ENCODE data around the gene EGLN1.

The EGLN1 gene

DNA sequence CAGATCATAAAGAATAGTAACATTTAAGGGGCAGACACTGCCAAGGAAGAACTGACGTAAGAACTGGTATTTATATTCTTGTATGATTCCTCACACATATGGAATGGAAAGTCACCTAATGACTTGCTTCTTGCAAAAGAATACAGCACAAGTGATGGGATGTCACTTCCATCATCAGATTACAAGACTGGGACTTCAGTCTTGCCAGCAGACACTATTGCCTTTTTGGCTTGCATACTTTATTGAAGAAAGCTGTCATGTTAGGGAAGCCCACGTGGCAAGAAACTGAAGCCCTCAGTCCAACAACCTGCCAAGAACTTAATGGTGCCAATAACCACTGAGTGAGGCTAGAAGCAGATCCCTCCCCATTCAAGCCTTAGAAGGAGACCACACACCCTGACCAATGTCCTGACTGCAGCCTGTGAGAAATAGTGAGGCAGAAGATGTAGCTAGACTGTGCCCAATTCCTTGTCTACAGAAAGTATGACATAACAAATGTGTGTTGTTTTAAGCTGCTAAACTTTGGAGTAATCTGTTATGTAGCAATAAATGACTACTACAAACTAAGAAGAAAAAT lies 12.0 kb downstream of the EGLN1 start:
- no peaks in the 10 kb centered on the region for H3K4me1 ChIP-seq (ENCODE audit: insufficient read depth, low read length)
- H3K9ac ChIP-seq (ENCODE audit: low read depth, low read length) = no peak overlapping the region
- H3K27me3 ChIP-seq (ENCODE audit: insufficient read depth, low read length) = no peaks in the 10 kb centered on the region
- H3K4me3 ChIP-seq (ENCODE audit: low read length) = no peak overlapping the region
- H3K9me3 ChIP-seq (ENCODE audit: insufficient read depth, low read depth, low read length) = no peaks in the 10 kb centered on the region
- H3K36me3 ChIP-seq (ENCODE audit: insufficient read depth, low read depth, low read length) = no peaks in the 10 kb centered on the region
- H3K27ac ChIP-seq (ENCODE audit: low read length) = no peak overlapping the region

DNA sequence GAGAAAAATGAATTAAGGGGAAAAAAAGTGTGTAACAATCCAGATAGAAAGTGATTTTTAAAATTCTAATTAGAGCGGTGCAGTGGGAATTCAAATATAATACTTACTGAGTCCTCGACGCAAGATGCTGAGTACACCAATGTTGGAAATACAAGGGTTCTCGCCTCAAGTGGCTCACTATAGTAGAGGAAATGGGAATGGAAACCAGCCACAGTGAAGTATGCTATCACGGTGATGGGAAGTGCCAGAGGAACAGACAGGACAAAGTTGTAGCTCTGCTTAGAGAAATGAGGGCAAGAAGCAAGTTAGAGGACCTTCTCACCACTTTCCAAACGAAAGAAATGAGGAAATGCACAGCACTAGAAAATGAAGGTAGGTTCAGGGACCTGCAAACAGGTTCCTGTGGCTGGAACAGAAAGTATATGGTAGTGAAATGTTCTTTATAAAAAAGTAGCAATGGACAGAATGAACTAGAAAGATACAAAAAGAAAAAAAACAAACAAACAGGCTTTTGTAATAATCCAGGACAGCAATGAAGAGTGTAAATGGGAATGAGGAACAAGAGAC lies 13.5 kb downstream of the EGLN1 start:
- no peaks in the 10 kb centered on the region for H3K4me1 ChIP-seq (ENCODE audit: insufficient read depth, low read length)
- H3K4me3 ChIP-seq (ENCODE audit: low read length) = no peak overlapping the region
- H3K27ac ChIP-seq (ENCODE audit: low read length) = no peak overlapping the region
- no peak overlapping the region for H3K9ac ChIP-seq (ENCODE audit: low read depth, low read length)
- no peaks in the 10 kb centered on the region for H3K27me3 ChIP-seq (ENCODE audit: insufficient read depth, low read length)
- H3K36me3 ChIP-seq (ENCODE audit: insufficient read depth, low read depth, low read length) = no peaks in the 10 kb centered on the region
- no peaks in the 10 kb centered on the region for H3K9me3 ChIP-seq (ENCODE audit: insufficient read depth, low read depth, low read length)

DNA sequence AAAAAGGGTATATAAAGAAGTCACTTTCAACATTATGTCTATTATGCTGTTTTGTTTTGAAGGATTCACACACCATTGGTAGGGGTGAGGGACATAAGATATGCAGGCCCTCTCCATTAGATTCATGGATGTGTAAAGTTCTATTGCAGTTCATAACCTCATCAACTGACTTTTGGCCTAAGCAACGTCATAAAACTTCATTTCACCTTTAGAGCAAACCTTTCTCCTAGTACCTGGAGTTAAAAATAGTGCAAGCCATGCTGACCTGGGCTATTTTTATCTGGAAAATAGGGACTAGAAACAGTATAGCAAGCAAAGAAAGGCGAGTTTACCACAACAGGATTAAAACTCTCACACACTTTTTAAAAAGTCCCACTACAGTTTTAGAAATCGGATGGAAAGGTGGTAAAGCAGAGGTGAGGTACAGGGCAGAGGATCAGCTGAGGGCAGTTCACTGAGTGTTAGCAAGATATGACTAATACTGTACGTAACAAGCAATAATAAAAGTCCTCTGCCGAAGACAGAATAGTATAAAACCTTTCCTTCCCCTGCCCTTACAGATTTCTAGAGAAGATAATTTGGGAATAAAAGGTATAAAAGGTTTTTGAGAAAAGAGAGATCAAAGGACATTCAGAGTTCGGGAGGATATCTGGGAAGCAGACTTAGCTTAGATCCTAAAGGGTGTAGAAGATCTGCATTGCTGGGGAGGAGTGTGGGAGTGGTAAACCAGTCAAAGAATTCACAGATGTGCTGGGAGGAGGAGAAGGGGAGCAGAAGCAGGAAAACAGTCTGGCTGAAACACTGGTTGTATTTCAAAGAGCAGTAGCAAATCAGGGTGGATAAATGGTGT lies 14.3 kb downstream of the EGLN1 start:
- Histone ChIP-seq H3K36me3 (ENCODE audit: insufficient read depth, low read depth, low read length) (no peaks in the 10 kb centered on the region), H3K27ac (ENCODE audit: low read length) (no peak overlapping the region), H3K9me3 (ENCODE audit: insufficient read depth, low read depth, low read length) (no peaks in the 10 kb centered on the region), H3K9ac (ENCODE audit: low read depth, low read length) (no peak overlapping the region), H3K4me3 (ENCODE audit: low read length) (no peak overlapping the region), H3K4me1 (ENCODE audit: insufficient read depth, low read length) (no peaks in the 10 kb centered on the region), H3K27me3 (ENCODE audit: insufficient read depth, low read length) (no peaks in the 10 kb centered on the region)

DNA sequence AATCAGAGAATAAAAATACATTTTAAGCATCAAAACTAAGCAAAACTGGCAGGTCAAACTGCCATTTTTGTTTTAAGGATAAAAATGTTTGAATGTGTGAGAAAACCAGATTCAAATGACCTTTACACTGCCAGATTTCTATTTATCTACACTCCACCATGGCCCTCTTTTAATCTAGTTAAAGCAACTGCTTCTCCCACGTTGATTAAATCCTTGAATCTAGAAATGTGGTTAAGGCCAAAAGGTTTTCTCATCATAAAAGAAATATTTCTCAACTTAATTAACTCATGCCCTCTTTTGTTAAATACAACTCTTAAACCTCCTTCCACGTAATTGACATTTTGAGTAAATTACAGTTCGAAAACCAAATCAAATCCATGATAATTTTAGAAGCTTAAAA lies 15.0 kb downstream of the EGLN1 start:
- Histone ChIP-seq H3K4me3 (ENCODE audit: low read length) (no peak overlapping the region), H3K9me3 (ENCODE audit: insufficient read depth, low read depth, low read length) (no peaks in the 10 kb centered on the region), H3K4me1 (ENCODE audit: insufficient read depth, low read length) (no peaks in the 10 kb centered on the region), H3K27ac (ENCODE audit: low read length) (no peak overlapping the region), H3K36me3 (ENCODE audit: insufficient read depth, low read depth, low read length) (no peaks in the 10 kb centered on the region), H3K27me3 (ENCODE audit: insufficient read depth, low read length) (no peaks in the 10 kb centered on the region), H3K9ac (ENCODE audit: low read depth, low read length) (no peak overlapping the region)

DNA sequence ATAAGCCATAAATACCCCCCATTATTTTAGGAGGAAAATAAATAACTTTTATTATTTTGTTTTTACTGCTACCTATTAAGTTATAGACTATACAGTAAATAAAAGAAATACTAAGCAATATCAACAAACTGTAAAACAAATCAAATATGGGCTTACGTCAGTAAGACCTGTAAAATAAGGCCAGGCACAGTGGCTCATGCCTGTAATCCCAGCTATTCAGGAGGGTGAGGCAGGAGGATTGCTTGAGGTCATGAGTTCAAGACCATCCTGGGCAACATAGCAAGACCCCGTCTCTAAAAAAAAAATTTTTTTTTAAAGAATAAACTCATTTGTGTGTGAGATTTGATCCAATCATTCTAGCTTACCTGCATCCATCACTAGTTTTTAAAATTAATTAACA lies 17.8 kb downstream of the EGLN1 start:
- Histone ChIP-seq H3K27me3 (ENCODE audit: insufficient read depth, low read length) (no peaks in the 10 kb centered on the region), H3K27ac (ENCODE audit: low read length) (no peak overlapping the region), H3K4me3 (ENCODE audit: low read length) (no peak overlapping the region), H3K9me3 (ENCODE audit: insufficient read depth, low read depth, low read length) (no peaks in the 10 kb centered on the region), H3K36me3 (ENCODE audit: insufficient read depth, low read depth, low read length) (no peaks in the 10 kb centered on the region), H3K9ac (ENCODE audit: low read depth, low read length) (no peak overlapping the region), H3K4me1 (ENCODE audit: insufficient read depth, low read length) (no peaks in the 10 kb centered on the region)

DNA sequence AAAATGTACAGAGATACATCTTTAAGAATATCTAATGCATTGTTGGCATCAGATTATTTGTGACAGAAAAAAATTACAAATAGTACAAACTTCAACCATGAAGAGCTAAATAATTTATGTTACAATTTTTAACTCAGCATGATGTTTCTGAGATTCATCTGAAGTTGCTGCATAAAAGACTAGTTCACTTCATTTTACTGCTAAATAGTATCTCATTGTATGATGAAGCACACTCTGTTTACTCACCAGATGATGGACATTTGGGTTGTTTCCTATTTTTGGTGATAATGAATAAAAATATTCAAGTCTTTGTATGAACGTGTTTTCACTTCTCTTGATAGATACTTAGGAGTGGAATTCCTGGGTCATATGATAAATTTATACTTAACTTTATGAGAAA lies 20.6 kb downstream of the EGLN1 start:
- Histone ChIP-seq H3K9ac (ENCODE audit: low read depth, low read length) (no peak overlapping the region), H3K9me3 (ENCODE audit: insufficient read depth, low read depth, low read length) (no peaks in the 10 kb centered on the region), H3K4me1 (ENCODE audit: insufficient read depth, low read length) (no peaks in the 10 kb centered on the region), H3K36me3 (ENCODE audit: insufficient read depth, low read depth, low read length) (no peaks in the 10 kb centered on the region), H3K4me3 (ENCODE audit: low read length) (no peak overlapping the region), H3K27ac (ENCODE audit: low read length) (no peak overlapping the region), H3K27me3 (ENCODE audit: insufficient read depth, low read length) (no peaks in the 10 kb centered on the region)

DNA sequence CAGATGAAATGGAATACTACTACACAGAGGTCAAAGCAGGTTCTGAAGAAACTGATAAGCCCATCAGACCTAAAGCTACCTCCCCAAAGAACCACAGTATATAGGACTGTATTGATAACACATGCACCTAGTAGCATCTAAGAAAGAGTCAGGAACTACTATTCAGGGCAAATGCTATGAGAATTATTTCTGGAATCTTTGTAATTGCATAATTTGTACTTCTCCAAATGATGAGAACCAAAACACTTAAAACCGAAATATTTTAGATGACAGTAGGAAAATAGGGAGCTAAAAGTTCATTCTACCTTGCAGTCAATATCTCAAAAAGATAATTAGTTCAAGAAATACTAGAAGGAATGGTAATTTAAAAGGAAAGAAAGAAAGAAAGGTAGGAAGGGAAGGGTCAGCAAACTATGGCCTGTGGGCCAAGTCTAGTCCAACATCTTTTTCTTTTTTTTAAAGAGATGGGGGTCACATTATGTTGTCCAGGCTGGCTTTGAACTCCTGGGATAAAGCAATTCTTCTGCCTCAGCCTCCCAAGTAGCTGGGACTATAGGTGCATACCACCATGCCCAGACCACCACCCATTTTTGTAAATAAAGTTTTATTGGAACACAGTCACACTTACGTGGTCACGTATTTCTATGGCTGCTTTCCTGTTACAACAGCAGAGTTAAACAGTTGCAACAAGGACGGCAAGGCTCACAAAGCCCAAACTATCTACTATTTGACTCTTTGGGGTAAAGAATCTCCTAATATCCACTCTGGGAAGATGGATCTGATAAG lies 24.0 kb downstream of the EGLN1 start:
- H3K36me3 ChIP-seq (ENCODE audit: insufficient read depth, low read depth, low read length) = no peaks in the 10 kb centered on the region
- no peaks in the 10 kb centered on the region for H3K4me1 ChIP-seq (ENCODE audit: insufficient read depth, low read length)
- no peaks in the 10 kb centered on the region for H3K27me3 ChIP-seq (ENCODE audit: insufficient read depth, low read length)
- no peaks in the 10 kb centered on the region for H3K9me3 ChIP-seq (ENCODE audit: insufficient read depth, low read depth, low read length)
- no peak overlapping the region for H3K9ac ChIP-seq (ENCODE audit: low read depth, low read length)
- no peak overlapping the region for H3K27ac ChIP-seq (ENCODE audit: low read length)
- no peak overlapping the region for H3K4me3 ChIP-seq (ENCODE audit: low read length)

DNA sequence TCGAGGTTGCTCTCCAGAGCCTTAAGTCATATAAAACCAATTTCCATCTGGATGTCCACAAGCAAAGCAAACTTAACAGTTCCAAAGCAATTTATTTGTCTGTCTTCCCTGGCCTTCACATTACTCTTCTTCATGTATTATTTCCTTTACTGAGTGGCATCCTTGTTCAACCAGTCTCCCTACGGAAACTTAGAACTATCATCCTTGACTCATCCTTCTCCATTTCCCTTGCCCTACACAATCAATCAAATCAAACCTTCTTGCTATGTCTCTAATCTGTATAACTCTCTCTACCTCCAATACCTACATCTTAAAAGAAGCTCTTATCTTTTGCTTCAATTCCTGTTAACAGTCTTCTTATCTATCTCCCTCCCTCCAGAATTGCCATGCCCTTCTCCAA lies 25.4 kb downstream of the EGLN1 start:
- no peak overlapping the region for H3K27ac ChIP-seq (ENCODE audit: low read length)
- no peaks in the 10 kb centered on the region for H3K4me1 ChIP-seq (ENCODE audit: insufficient read depth, low read length)
- no peak overlapping the region for H3K9ac ChIP-seq (ENCODE audit: low read depth, low read length)
- no peak overlapping the region for H3K4me3 ChIP-seq (ENCODE audit: low read length)
- H3K27me3 ChIP-seq (ENCODE audit: insufficient read depth, low read length) = no peaks in the 10 kb centered on the region
- no peaks in the 10 kb centered on the region for H3K36me3 ChIP-seq (ENCODE audit: insufficient read depth, low read depth, low read length)
- no peaks in the 10 kb centered on the region for H3K9me3 ChIP-seq (ENCODE audit: insufficient read depth, low read depth, low read length)

DNA sequence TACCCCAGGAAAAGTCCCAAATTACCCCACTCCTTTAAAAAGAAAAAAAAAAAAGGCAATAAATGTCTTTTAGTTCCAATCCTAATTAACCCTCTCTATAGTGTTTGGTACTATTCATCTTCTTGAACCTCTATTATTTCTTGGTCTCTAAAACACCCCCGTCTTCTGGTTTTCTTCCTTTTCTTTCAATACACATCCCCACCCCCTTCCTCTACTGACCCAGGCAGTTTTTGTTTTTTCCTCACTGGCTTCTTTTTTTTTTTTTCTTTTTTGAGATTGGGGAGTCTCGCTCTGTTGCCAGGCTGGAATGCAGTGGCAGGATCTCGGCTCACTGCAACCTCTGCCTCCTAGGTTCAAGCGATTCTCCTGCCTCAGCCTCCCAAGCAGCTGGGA lies 26.1 kb downstream of the EGLN1 start:
- Histone ChIP-seq H3K36me3 (ENCODE audit: insufficient read depth, low read depth, low read length) (no peaks in the 10 kb centered on the region), H3K27me3 (ENCODE audit: insufficient read depth, low read length) (no peaks in the 10 kb centered on the region), H3K4me1 (ENCODE audit: insufficient read depth, low read length) (no peaks in the 10 kb centered on the region), H3K4me3 (ENCODE audit: low read length) (no peak overlapping the region), H3K9me3 (ENCODE audit: insufficient read depth, low read depth, low read length) (no peaks in the 10 kb centered on the region), H3K9ac (ENCODE audit: low read depth, low read length) (no peak overlapping the region), H3K27ac (ENCODE audit: low read length) (no peak overlapping the region)

DNA sequence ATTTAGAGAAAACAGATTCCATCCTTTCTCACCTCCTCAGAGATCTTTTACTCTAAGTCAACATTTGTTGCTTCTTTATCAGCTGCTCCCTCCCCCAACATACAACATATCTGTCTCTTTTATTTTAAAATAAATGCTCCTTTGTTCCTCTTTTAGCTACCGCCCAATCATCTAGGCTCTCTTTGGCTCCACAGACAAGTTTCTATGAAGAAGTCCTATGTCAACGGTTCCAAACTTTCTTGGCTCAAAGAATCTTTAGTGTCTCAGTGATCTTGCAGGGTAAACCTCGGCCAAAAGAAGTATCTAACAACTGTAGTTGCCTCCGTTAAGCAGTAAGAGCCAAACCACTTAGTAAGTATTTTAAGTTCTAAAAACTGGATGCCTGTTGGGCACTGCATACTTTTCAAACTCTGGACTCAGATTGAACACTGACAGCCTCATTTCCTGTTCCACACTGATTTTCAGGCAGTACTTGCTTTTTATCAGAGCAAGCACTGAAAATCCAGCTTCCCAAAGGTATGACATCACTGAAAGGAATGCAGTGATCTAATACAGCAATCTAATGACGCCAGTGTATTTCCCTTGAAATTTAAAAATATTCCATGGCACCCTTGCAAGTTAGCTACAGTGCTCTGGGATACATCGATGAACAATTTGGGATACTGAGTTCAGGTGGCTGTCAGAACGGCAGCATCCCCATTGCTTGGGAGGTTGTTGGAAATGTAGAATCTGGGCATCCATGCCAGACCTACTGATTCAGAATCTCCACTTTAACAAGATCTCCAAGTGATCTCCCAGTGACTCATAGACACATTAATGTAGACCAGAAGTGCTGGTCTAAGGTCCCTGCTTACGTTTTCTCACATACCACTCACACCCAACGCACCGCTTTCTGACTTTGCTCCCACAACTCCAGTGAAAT lies 26.8 kb downstream of the EGLN1 start:
- Histone ChIP-seq H3K9me3 (ENCODE audit: insufficient read depth, low read depth, low read length) (no peaks in the 10 kb centered on the region), H3K4me1 (ENCODE audit: insufficient read depth, low read length) (no peaks in the 10 kb centered on the region), H3K27ac (ENCODE audit: low read length) (no peak overlapping the region), H3K36me3 (ENCODE audit: insufficient read depth, low read depth, low read length) (no peaks in the 10 kb centered on the region), H3K9ac (ENCODE audit: low read depth, low read length) (no peak overlapping the region), H3K27me3 (ENCODE audit: insufficient read depth, low read length) (no peaks in the 10 kb centered on the region), H3K4me3 (ENCODE audit: low read length) (no peak overlapping the region)

DNA sequence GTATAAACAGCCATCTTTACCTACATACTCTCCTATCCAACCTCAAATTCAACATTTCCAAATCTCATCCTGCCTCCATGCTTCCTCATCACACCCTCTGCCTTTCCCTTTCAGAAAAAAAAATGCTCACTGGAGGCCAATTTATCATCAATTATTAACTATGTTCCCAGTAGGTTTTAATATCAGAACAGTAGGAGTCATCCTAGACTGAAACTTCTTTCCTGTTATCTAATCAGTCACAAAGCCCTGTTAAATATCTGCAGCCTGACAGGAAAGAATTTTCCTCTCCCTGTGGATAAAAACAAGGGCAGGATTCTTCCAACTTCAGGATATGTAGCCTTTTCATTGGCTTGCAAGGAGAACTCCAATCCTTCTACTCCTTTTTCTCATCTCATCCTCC lies 28.4 kb downstream of the EGLN1 start:
- H3K27ac ChIP-seq (ENCODE audit: low read length) = no peak overlapping the region
- H3K36me3 ChIP-seq (ENCODE audit: insufficient read depth, low read depth, low read length) = no peaks in the 10 kb centered on the region
- H3K9ac ChIP-seq (ENCODE audit: low read depth, low read length) = no peak overlapping the region
- H3K27me3 ChIP-seq (ENCODE audit: insufficient read depth, low read length) = no peaks in the 10 kb centered on the region
- no peaks in the 10 kb centered on the region for H3K4me1 ChIP-seq (ENCODE audit: insufficient read depth, low read length)
- no peak overlapping the region for H3K4me3 ChIP-seq (ENCODE audit: low read length)
- H3K9me3 ChIP-seq (ENCODE audit: insufficient read depth, low read depth, low read length) = no peaks in the 10 kb centered on the region
